K562 (cell line): ENCODE measurements around the gene CD74. TPM values are rescaled to one million over a fixed set of nuclear protein-coding genes. Genes with fewer than 3 reads are reported as not detected.

Source experiments
- ATAC-seq: fragments of 200-7000 bp; cut with Tn5 transposase; 3 replicates; pipeline ENCODE4 v1.9.1; 2020; ENCODE audit warnings: moderate library complexity
- BruUV-seq: library from RNA; stranded (reverse); fragments of 400-500 nt; replicated peaks from 2 replicates; lab custom pipeline; 2021; lab: Mats Ljungman, UMichigan
- CTCF ChIA-PET: fragments of 300-600 bp; formaldehyde crosslinking; extraction: SDS; loops from one replicate; lab custom pipeline; 2021; ENCODE audit warnings: low intra/inter-chr PET ratio; lab: Yijun Ruan, JAX
- POLR2A ChIA-PET: fragments of 300-600, 350-650 bp; sonication (Branson Sonifier 250); formaldehyde crosslinking; extraction: SDS; loops from one replicate; lab custom pipeline; 2021; ENCODE audit warnings: antibody characterized with exemption, inconsistent platforms; lab: Yijun Ruan, JAX
- DNase-seq, 4 experiments: peaks; one replicate each; pipeline versions ENCODE4 v3.0.0 to v3.0.0-alpha.2; 2011 to 2018; ENCODE audit warnings: low spot score in 3 of 4, mixed read lengths in 3 of 4; ENCODE audit errors: extremely low read depth in 1 of 4
- FAIRE-seq: peaks from 2 replicates; lab custom pipeline; 2011; peaks lifted over from hg19 to GRCh38; lab: Jason Lieb, UNC
- H2AFZ ChIP-seq: 2 replicates; pipeline ENCODE4 v1.6.0; 2011; ENCODE audit warnings: low read depth, low read length, control low read depth, inconsistent platforms
- H3K27ac ChIP-seq: fragments of 200-600 bp; 3 replicates; pipeline ENCODE4 v1.8.0; 2011; ENCODE audit warnings: low read depth, mild to moderate bottlenecking, control low read depth, inconsistent platforms, low read length, moderate library complexity, mixed read lengths; ENCODE audit errors: extremely low read depth
- H3K27me3 ChIP-seq, 2 experiments: fragments of 300-600 bp in 1 of 2; 2 replicates in 1 of 2; 3 replicates in 1 of 2; pipeline versions ENCODE4 v1.6.0 to v1.8.0; 2011; ENCODE audit warnings: inconsistent platforms in 2 of 2, low read length in 2 of 2, mild to moderate bottlenecking in 1 of 2, mixed read lengths in 1 of 2, moderate library complexity in 1 of 2; ENCODE audit not compliant: control insufficient read depth in 2 of 2, insufficient read depth in 2 of 2
- H3K36me3 ChIP-seq: fragments of 300-600 bp; 3 replicates; pipeline ENCODE4 v1.8.0; 2011; ENCODE audit warnings: mild to moderate bottlenecking, low read length, inconsistent platforms; ENCODE audit not compliant: control insufficient read depth, insufficient read depth
- H3K4me1 ChIP-seq, 2 experiments: fragments of 200-600 bp in 1 of 2; replicated peaks in 1 of 2; 2 replicates in 1 of 2; 3 replicates in 1 of 2; pipeline versions ENCODE4 v1.5.1 to v1.8.0; 2011; ENCODE audit warnings: inconsistent platforms in 2 of 2, low read length in 2 of 2, mild to moderate bottlenecking in 1 of 2, mixed read lengths in 1 of 2, moderate library complexity in 1 of 2; ENCODE audit not compliant: control insufficient read depth in 2 of 2, insufficient read depth in 2 of 2
- H3K4me2 ChIP-seq: 2 replicates; pipeline ENCODE4 v1.6.1; 2011; ENCODE audit warnings: low read length, control low read depth, inconsistent platforms, mixed read lengths; ENCODE audit not compliant: insufficient read depth
- H3K4me3 ChIP-seq: fragments of 200-600 bp; sonication (generic), shearing (Covaris generic); 2 replicates; pipeline ENCODE4 v1.5.1; 2016; ENCODE audit warnings: control low read depth, inconsistent platforms
- H3K79me2 ChIP-seq: fragments of 200-600 bp; 3 replicates; pipeline ENCODE4 v1.8.0; 2011; ENCODE audit warnings: low read length, inconsistent platforms; ENCODE audit not compliant: control insufficient read depth, insufficient read depth
- H3K9ac ChIP-seq, 2 experiments: 2 replicates each; pipeline versions ENCODE4 v1.6.0 to v1.6.1; 2011; ENCODE audit warnings: low read depth in 2 of 2, low read length in 2 of 2, control low read depth in 1 of 2, inconsistent platforms in 1 of 2, mild to moderate bottlenecking in 1 of 2, mixed read lengths in 1 of 2; ENCODE audit not compliant: insufficient read depth in 1 of 2
- H3K9me1 ChIP-seq: one replicate; pipeline ENCODE4 v1.6.0; 2011; ENCODE audit warnings: inconsistent platforms, mild to moderate bottlenecking, low read length, moderate library complexity; ENCODE audit not compliant: control insufficient read depth, insufficient read depth
- H3K9me3 ChIP-seq: replicated peaks from 2 replicates; pipeline ENCODE4 v1.5.1; 2011; ENCODE audit warnings: low read depth, low read length, inconsistent platforms; ENCODE audit not compliant: control insufficient read depth, insufficient read depth
- H4K20me1 ChIP-seq: replicated peaks from 2 replicates; pipeline ENCODE4 v1.6.1; 2011; ENCODE audit warnings: low read length, inconsistent platforms, mixed read lengths; ENCODE audit not compliant: control insufficient read depth, insufficient read depth
- BCOR ChIP-seq: fragments of 450-650 bp; IDR thresholded peaks from 2 replicates; pipeline ENCODE4 v1.6.1; 2016
- CBFA2T2 ChIP-seq: fragments of 450-650 bp; conservative IDR thresholded peaks from 2 replicates; pipeline ENCODE4 v1.6.1; 2017; ENCODE audit warnings: mild to moderate bottlenecking
- CHCHD3 ChIP-seq: fragments of 250-450 bp; sonication (Bioruptor Pico); IDR thresholded peaks from 2 replicates; pipeline ENCODE4 v2.1.2; 2022; ENCODE audit warnings: mild to moderate bottlenecking
- CHD2 ChIP-seq: IDR thresholded peaks from 2 replicates; pipeline ENCODE4 v1.6.1; 2011; ENCODE audit warnings: low read depth, low read length
- CSDE1 ChIP-seq, 2 experiments: fragments of 450-650 bp; IDR thresholded peaks; 2 replicates each; pipeline ENCODE4 v1.6.1; 2016; ENCODE audit warnings: mild to moderate bottlenecking in 1 of 2
- FUS ChIP-seq: fragments of 200-400 bp; formaldehyde crosslinking; optimal IDR thresholded peaks from 2 replicates; pipeline ENCODE3; 2017; ENCODE audit warnings: low read depth, low read length
- ILK ChIP-seq: fragments of 450-650 bp; IDR thresholded peaks from 2 replicates; pipeline ENCODE4 v1.6.1; 2016; ENCODE audit warnings: missing genetic modification characterization, low read depth, mild to moderate bottlenecking, missing compliant biosample characterization, moderate library complexity, borderline replicate concordance
- MYNN ChIP-seq, 2 experiments: sonication (generic); formaldehyde crosslinking in 1 of 2; IDR thresholded peaks; 2 replicates each; pipeline versions ENCODE4 v1.5.0 to v1.6.1; 2016 to 2020; ENCODE audit warnings: antibody characterized with exemption in 1 of 2, missing genetic modification reagents in 1 of 2
- POLR2H ChIP-seq: IDR thresholded peaks from 2 replicates; pipeline ENCODE4 v1.6.1; 2016; ENCODE audit warnings: missing genetic modification characterization, low read depth, mild to moderate bottlenecking, control low read depth, missing compliant biosample characterization, moderate library complexity
- RUNX1 ChIP-seq: sonication (generic); IDR thresholded peaks from 2 replicates; pipeline ENCODE4 v1.6.1; 2016; ENCODE audit warnings: antibody characterized with exemption, low read depth
- SMAD3 ChIP-seq: fragments of 450-650 bp; formaldehyde crosslinking; conservative IDR thresholded peaks from 2 replicates; pipeline ENCODE4 v1.4.0; 2020; ENCODE audit warnings: mild to moderate bottlenecking
- U2AF1 ChIP-seq: fragments of 200-400 bp; formaldehyde crosslinking; optimal IDR thresholded peaks from 2 replicates; pipeline ENCODE3; 2017; ENCODE audit warnings: mild to moderate bottlenecking, low read depth, low read length, moderate library complexity
- VEZF1 ChIP-seq: fragments of 200-800 bp; sonication (Bioruptor generic); IDR thresholded peaks from 2 replicates; pipeline ENCODE4 v1.6.1; 2017; ENCODE audit warnings: missing genetic modification characterization, missing compliant biosample characterization
- ZBTB7A ChIP-seq: IDR thresholded peaks from 2 replicates; pipeline ENCODE4 v1.6.1; 2011; ENCODE audit warnings: low read depth, mild to moderate bottlenecking, low read length, moderate library complexity, borderline replicate concordance; ENCODE audit not compliant: control insufficient read depth
- ZC3H8 ChIP-seq: fragments of 450-650 bp; IDR thresholded peaks from 2 replicates; pipeline ENCODE4 v1.6.1; 2017
- ZFP30 ChIP-seq: fragments of 250-450 bp; sonication (Bioruptor Pico); IDR thresholded peaks from 2 replicates; pipeline ENCODE4 v1.8.0; 2022; ENCODE audit warnings: moderate library complexity, mild to moderate bottlenecking, inconsistent platforms, borderline replicate concordance
- ZFP36 ChIP-seq: fragments of 150-350 bp; IDR thresholded peaks from 2 replicates; pipeline ENCODE4 v1.6.1; 2018; ENCODE audit warnings: low read length, low read depth; ENCODE audit not compliant: partially characterized antibody
- ZKSCAN1 ChIP-seq: fragments of 150-350 bp; IDR thresholded peaks from 2 replicates; pipeline ENCODE4 v1.6.1; 2016; ENCODE audit warnings: low read depth, low read length
- ZNF263 ChIP-seq: sonication (generic); formaldehyde crosslinking; IDR thresholded peaks from 2 replicates; pipeline ENCODE4 v1.8.0; 2022; ENCODE audit warnings: mild to moderate bottlenecking, missing genetic modification reagents, borderline replicate concordance
- WGBS: fragments of 100-300 bp; shearing (Covaris generic); methylation state at CpG from one replicate; pipeline ENCODE4 v1.1.6; 2016; ENCODE audit warnings: low coverage, mixed read lengths; ENCODE audit not compliant: insufficient coverage; ENCODE audit errors: missing lambda C conversion rate; 5-methylcytosine and 5-hydroxymethylcytosine counted together
- in situ Hi-C: fragments of 300-500 bp; cut with MboI; formaldehyde crosslinking; loops from 4 replicates; pipeline ENCODE4 v1.15.0; 2018; ENCODE audit warnings: inconsistent platforms, mixed read lengths
- intact Hi-C: fragments of 100-400 bp; cut with micrococcal nuclease; formaldehyde crosslinking; loops from 2 replicates; pipeline ENCODE4 v1.14.2; 2022
- polyA plus RNA-seq, 8 experiments: library from polyadenylated mRNA; depleted of rRNA in 4 of 8; stranded (reverse) in 5 of 8; unstranded in 3 of 8; fragments of >200 nt; fragmentation: Nextera tagmentation in 2 of 8; fragmentation: Illumina TruSeq in 1 of 8; extraction: Ambion mirVana in 2 of 8; extraction: Trizol in 1 of 8; gene quantifications; 2 replicates each; pipeline versions ENCODE4 v1.2.1 to v1.2.3, GENCODE V29; 2011 to 2014; ENCODE audit warnings: inconsistent platforms in 1 of 8, missing spikeins in 1 of 8
- total RNA-seq, 7 experiments: library from RNA; depleted of rRNA in 6 of 7; stranded (reverse); fragments of >200 nt in 6 of 7; fragmentation: Illumina TruSeq in 2 of 7; extraction: Trizol in 2 of 7; gene quantifications; 2 replicates each; pipeline versions ENCODE4 v1.2.1 to v1.2.3, GENCODE V29; 2011 to 2021; ENCODE audit warnings: low replicate concordance in 1 of 7

The CD74 gene
- total and polyA plus RNA-seq, 9 of the 15 experiments (the other 6 are each of a cell fraction or from before 2014, with no cell fraction given) = 0.07 to 4.8 (median 0.32) TPM

DNA sequence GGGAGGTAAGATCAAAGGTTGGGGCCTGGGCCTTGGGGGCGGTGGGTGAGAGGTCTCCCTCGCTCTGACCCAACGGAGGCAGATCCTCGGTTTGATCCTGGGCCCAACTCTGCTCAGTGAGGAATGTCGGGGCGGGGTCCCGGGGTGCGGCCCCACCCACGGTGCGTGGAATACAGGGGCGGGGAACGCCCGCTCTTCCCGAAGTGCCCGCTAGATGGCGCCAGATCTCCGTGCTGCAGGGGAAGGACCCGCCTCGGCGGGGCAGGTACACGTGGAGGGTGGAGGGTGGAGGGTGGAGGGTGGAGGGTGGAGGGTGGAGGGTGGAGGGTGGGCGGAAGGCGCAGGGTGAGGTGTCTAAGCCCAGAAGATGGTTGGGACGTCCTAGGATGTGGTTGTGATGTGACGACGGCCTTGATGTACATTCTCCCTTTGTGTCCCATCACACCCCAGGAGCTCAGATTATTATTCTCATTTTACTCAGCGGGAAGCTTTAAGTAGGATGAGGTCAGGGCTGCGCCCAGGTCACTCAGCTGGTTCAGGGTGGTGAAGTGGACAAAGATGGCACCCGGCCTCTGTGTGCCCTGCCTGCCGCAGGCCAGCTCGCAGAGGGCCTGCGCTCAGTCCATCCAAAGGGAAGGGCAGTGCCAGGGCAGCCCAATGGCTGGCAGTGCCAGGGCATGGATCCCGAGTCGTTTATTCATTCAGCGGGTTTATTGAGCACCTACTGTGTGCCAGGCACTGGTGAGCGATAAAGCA lies 46.3 kb upstream of the CD74 start (continued):
- TF ChIP-seq VEZF1 (CRISPR knock-in tag) (peak; percentile 78), CHD2 (no peak), ZBTB7A (peak; percentile 93), POLR2H (tag) (no peak), MYNN (IDR thresholded peaks at IDR 0.05) (peak; percentile 74; the same call in 1 of the 2 replicates), MYNN (CRISPR knock-in tag; IDR thresholded peaks at IDR 0.05) (no peak), FUS (no peak)

GRCh38 chr5:150457562-150458240 lies 45.0 kb upstream of the CD74 start:
- H3K4me3 ChIP-seq = no peak overlapping the region
- TF ChIP-seq CSDE1 (IDR thresholded peaks at IDR 0.05) = no peak
- no peak for TF ChIP-seq CBFA2T2
- no peak for TF ChIP-seq CHCHD3 (CRISPR knock-in tag)
- TF ChIP-seq BCOR = peak; percentile 66
- TF ChIP-seq SMAD3 (CRISPR knock-in tag) = no peak
- TF ChIP-seq U2AF1 = no peak
- peak; percentile 34 for TF ChIP-seq ZFP36
- TF ChIP-seq RUNX1 = no peak
- no peak for TF ChIP-seq ZC3H8
- TF ChIP-seq ZKSCAN1 = no peak
- TF ChIP-seq ZFP30 (CRISPR knock-in tag) = no peak
- TF ChIP-seq ZNF263 (CRISPR knock-in tag) = peak; percentile 46; the same call in 1 of the 2 replicates
- no peak for TF ChIP-seq ILK (tag)
- no TSS peak for BruUV-seq
- no peak for ATAC-seq
- H3K4me2 ChIP-seq = no peak overlapping the region
- no peak for FAIRE-seq
- H3K79me2 ChIP-seq = no peaks in the 10 kb centered on the region
- in situ Hi-C loops = loop anchor here (5.0 to 10.0 kb wide), 3 partner anchors 85 to 387 kb away; partner anchors contain the start of gene IRGM
- ChIA-PET CTCF (interaction anchor here (2.2 to 2.8 kb wide), 2 partner anchors 66 to 86 kb away, joined by 25 to 44 read pairs; no protein-coding TSS in a partner anchor), POLR2A (interaction anchor here (0.9 to 2.1 kb wide), 4 partner anchors 7 to 101 kb away, joined by 3 to 10 read pairs (median 5); no protein-coding TSS in a partner anchor)
- peak overlapping the region; percentile 8; the same call in 1 of the 2 replicates for H2AFZ ChIP-seq
- no peaks in the 10 kb centered on the region for H3K9me3 ChIP-seq
- peak overlapping the region in 1 of 2 experiments; percentile 79; a peak in 2 of 4 replicates for H3K9ac ChIP-seq
- no peaks in the 10 kb centered on the region for H3K27me3 ChIP-seq
- no peak for DNase-seq
- H4K20me1 ChIP-seq = no peaks in the 10 kb centered on the region
- 75% methylated on average over 16 of the region's 16 CpGs for WGBS
- H3K27ac ChIP-seq = no peak overlapping the region
- peaks cover 23 to 39% of the 10 kb centered on the region in 2 experiments; a peak in 4 of 5 replicates for H3K4me1 ChIP-seq
- H3K36me3 ChIP-seq = no peaks in the 10 kb centered on the region
- intact Hi-C loops = loop anchor here (5.0 to 10.0 kb wide), 2 partner anchors 317 to 390 kb away; partner anchors contain the start of genes IRGM and SMIM3
- H3K9me1 ChIP-seq = no peaks in the 10 kb centered on the region
